Measurements from ENCODE around the gene PAIP2.
A peak's percentile ranks its signal among the peaks of the same experiment; 100 is the strongest.

DNA sequence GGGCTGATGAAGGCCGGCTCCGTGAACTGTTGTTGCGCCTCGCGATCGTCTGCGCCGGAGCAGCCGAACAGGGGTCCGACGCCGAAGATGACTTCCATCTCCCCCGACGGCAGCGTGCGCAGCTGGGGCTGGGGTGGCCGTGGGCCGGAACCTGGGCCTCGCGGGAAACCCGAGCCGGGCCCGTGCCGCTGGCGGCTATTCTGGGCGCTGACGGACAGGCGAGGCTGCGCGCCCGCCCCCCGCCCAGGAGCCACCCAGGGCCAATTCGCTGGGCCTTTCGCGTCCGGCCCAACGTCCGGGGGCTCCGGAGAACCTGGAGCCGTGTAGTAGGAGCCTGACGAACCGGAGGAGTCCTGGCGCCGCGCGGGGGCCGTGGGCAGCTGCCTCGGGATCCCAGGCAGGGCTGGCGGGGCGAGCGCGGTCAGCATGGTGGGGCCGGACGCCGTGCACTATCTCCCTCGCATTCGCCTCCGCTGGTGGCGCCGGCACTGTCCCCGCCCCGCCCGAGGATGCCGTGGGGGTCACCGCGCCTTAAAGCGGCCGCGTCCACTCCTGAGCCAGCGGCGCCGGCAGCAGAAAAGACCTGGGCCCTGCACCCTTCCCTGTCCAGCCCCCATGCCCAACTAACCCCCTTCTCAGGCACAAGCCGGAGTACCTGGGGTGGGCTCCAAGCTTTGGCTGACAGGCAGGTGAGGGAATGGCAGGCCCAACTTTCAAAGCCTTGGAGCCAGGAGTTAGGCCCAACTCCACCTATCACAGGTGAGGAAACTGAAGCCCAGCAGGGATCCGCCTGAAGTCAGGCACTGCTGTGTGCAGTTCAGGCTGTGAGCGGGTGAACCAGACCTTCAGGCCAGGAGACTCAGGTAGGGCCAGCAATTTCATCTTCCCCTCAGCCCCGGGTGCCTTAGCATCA lies 53.3 kb downstream of the PAIP2 start, which contains the start of gene PROB1:
- TF ChIP-seq, protein P1, sequence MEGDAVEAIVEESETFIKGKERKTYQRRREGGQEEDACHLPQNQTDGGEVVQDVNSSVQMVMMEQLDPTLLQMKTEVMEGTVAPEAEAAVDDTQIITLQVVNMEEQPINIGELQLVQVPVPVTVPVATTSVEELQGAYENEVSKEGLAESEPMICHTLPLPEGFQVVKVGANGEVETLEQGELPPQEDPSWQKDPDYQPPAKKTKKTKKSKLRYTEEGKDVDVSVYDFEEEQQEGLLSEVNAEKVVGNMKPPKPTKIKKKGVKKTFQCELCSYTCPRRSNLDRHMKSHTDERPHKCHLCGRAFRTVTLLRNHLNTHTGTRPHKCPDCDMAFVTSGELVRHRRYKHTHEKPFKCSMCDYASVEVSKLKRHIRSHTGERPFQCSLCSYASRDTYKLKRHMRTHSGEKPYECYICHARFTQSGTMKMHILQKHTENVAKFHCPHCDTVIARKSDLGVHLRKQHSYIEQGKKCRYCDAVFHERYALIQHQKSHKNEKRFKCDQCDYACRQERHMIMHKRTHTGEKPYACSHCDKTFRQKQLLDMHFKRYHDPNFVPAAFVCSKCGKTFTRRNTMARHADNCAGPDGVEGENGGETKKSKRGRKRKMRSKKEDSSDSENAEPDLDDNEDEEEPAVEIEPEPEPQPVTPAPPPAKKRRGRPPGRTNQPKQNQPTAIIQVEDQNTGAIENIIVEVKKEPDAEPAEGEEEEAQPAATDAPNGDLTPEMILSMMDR (IDR thresholded peaks at IDR 0.05) = no peak
- TF ChIP-seq POLR2AphosphoS5 (IDR thresholded peaks at IDR 0.05; ENCODE audit: insufficient read depth in 1 of 2, low read depth in 1 of 2) = peak in 1 of 2 donors; percentile 44
- TF ChIP-seq POLR2A (IDR thresholded peaks at IDR 0.05) = no peak
